Measurements from ENCODE around the gene MORC2.

MORC2 gene

GRCh38 chr22:30889268-30889995 lies 79.1 kb downstream of the MORC2 start:
- no peak for DNase-seq (ENCODE audit: low spot score)

GRCh38 chr22:30887861-30888260 lies 80.7 kb downstream of the MORC2 start:
- no peak for DNase-seq (ENCODE audit: low spot score)

GRCh38 chr22:30887453-30887852 lies 81.1 kb downstream of the MORC2 start:
- DNase-seq (ENCODE audit: low spot score): no peak

- no peak for DNase-seq (ENCODE audit: low spot score)
Observed at GRCh38 chr22:30885591-30885990, 83.0 kb downstream of the MORC2 start.

GRCh38 chr22:30885001-30885366 lies 83.6 kb downstream of the MORC2 start:
- no peak for DNase-seq (ENCODE audit: low spot score)

GRCh38 chr22:30884211-30885000 lies 84.2 kb downstream of the MORC2 start:
- no peak for DNase-seq (ENCODE audit: low spot score)

- no peak for DNase-seq (ENCODE audit: low spot score)
Observed at GRCh38 chr22:30883586-30884145, 84.9 kb downstream of the MORC2 start.

GRCh38 chr22:30882974-30883533 lies 85.5 kb downstream of the MORC2 start:
- DNase-seq (ENCODE audit: low spot score): no peak

- DNase-seq (ENCODE audit: low spot score): no peak
Observed at GRCh38 chr22:30882184-30882717, 86.3 kb downstream of the MORC2 start.

- DNase-seq (ENCODE audit: low spot score): peak; percentile 56
Observed at GRCh38 chr22:30881361-30882183, 87.0 kb downstream of the MORC2 start.

- no peak for DNase-seq (ENCODE audit: low spot score)
Observed at GRCh38 chr22:30880847-30881246, 87.7 kb downstream of the MORC2 start.

GRCh38 chr22:30880181-30880601 lies 88.4 kb downstream of the MORC2 start:
- DNase-seq (ENCODE audit: low spot score): no peak

GRCh38 chr22:30879415-30879797 lies 89.2 kb downstream of the MORC2 start:
- no peak for DNase-seq (ENCODE audit: low spot score)

GRCh38 chr22:30878516-30879414 lies 89.8 kb downstream of the MORC2 start:
- no peak for DNase-seq (ENCODE audit: low spot score)

GRCh38 chr22:30877662-30878515 lies 90.7 kb downstream of the MORC2 start:
- no peak for DNase-seq (ENCODE audit: low spot score)

- DNase-seq (ENCODE audit: low spot score): no peak
Observed at GRCh38 chr22:30876915-30877553, 91.5 kb downstream of the MORC2 start.

- DNase-seq (ENCODE audit: low spot score): no peak
Observed at GRCh38 chr22:30876221-30876751, 92.3 kb downstream of the MORC2 start.

GRCh38 chr22:30875481-30876215 lies 92.9 kb downstream of the MORC2 start:
- no peak for DNase-seq (ENCODE audit: low spot score)
